Activated CD8-positive, alpha-beta memory T cell treated with anti-CD3 and anti-CD28 coated beads for 48 hours (primary cell): Measurements from ENCODE around the gene RRH.
"Not testable (repeated sequence)": the region's sequence is repeated elsewhere in the genome, so short reads cannot be mapped to it uniquely, and the experiment has no call there.

Source experiments
- DNase-seq, 3 experiments: peaks; one replicate each; pipeline ENCODE4 v3.0.0-alpha.2; 2020; ENCODE audit warnings: low read depth in 2 of 3, low spot score in 2 of 3

The RRH gene, protein sequence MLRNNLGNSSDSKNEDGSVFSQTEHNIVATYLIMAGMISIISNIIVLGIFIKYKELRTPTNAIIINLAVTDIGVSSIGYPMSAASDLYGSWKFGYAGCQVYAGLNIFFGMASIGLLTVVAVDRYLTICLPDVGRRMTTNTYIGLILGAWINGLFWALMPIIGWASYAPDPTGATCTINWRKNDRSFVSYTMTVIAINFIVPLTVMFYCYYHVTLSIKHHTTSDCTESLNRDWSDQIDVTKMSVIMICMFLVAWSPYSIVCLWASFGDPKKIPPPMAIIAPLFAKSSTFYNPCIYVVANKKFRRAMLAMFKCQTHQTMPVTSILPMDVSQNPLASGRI

GRCh38 chr4:109827672-109828071 lies at the start of gene RRH:
TSS of gene RRH (plus strand) at chr4:109827972. CDS start at chr4:109828028, 56 bp downstream.
- DNase-seq: no peak

- DNase-seq: not testable (repeated sequence)
Measured at GRCh38 chr4:109782092-109782491, 45.7 kb upstream of the RRH start.

GRCh38 chr4:109786846-109787245 lies 40.9 kb upstream of the RRH start:
- no peak for DNase-seq

GRCh38 chr4:109787807-109788206 lies 40.0 kb upstream of the RRH start:
- DNase-seq: no peak

DNA sequence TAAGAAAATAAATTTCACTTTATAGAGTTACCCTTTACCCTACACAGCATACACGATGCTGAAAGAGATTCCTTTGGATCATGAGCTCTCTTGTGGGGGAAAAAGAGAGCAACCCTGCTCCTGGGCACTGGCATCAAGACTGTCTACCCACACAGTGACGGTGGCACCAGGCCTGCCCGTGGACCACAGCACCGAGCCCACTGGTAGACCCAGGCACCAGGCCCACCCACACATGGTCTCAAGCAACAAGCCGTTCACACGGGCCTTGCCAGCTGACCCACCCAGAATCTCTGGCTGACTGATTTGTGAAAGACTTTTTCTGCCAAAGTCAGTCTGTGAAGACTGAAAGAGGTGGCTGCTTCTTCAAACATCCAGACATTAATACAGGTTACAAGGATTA lies 32.7 kb upstream of the RRH start:
- DNase-seq: no peak

DNA sequence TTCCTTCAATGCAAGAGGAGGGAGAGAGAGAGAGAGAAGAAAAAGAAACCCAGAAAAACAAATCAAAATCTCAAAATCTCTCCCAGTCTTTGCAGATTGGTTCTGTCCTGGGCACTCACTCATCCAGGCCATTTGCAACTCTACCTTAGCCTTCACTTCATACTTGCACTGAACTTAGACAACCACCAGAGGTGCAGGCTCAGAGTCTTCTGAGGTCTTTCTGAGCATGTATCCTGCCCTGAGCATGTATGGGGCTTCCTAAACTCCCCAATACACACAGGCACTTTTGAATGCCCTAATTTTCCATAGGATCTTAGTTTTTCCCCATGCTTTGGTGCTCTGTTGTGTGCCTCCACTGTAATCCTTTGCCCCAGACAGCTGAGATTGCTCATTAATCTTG lies 28.9 kb upstream of the RRH start:
- DNase-seq: no peak

- no peak for DNase-seq
Measured at GRCh38 chr4:109801099-109801789, 26.5 kb upstream of the RRH start.

DNA sequence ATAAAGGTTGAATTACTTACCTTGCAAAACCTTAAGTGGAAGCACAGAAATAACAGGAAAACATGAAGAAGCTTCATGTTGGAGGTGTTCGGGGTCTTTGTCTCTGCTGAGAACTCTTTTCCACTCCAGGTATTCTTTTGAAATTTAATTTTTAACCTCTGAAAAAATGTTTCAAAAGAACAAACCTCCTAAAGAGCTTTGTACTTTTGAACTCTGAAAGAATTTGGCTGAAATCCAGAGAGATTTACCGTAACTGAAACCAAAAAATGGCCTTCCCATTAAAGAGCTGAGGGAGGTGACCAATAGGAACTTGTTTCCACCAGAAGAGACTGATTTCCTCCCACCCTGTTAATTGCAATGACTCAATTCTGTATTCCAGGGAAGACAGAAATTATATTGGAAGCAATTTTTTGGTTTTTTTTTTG lies 25.9 kb upstream of the RRH start, which contains the start of gene CFI:
Gene CFI, minus strand, starts transcription at position 105 of the 425 bp plus-strand sequence. Its CDS starts 28 bp downstream, at position 77.
- DNase-seq: no peak

- DNase-seq: no peak
Measured at GRCh38 chr4:109803924-109804571, 23.7 kb upstream of the RRH start.

- DNase-seq: no peak
Measured at GRCh38 chr4:109809655-109810054, 18.1 kb upstream of the RRH start.

GRCh38 chr4:109810552-109811387 lies 17.0 kb upstream of the RRH start:
- DNase-seq: no peak

DNA sequence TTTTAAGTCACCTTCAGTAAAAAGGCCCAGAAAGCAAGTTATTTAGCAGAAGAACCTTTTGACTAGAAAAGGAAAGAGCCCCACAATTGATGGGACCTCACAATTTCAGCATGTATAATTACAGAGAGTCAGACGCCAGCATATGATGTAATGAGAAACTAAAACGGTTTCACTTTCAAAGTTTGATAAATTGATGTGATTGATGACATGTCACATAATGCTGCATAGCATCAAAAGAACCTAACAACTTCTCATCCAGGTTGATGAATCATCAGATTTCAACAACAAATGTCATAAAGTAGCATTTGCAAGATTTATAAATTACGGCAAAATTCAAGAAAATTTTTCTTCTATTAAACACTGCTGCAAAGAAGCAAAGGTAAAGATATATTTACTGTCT lies 16.1 kb upstream of the RRH start:
- no peak for DNase-seq

- peak; percentile 60 to 69 (median 68) for DNase-seq
Measured at GRCh38 chr4:109815151-109816081, 12.4 kb upstream of the RRH start, which contains the start of gene GAR1. TSS of gene GAR1 (plus strand) at chr4:109815762. CDS start at chr4:109816165, 403 bp downstream.

GRCh38 chr4:109816082-109816442 lies 11.7 kb upstream of the RRH start:
- DNase-seq: peak in 2 of 3 experiments; percentile 7 to 12

GRCh38 chr4:109816894-109817293 lies 10.9 kb upstream of the RRH start:
- no peak for DNase-seq

GRCh38 chr4:109818268-109818667 lies 9.5 kb upstream of the RRH start:
- no peak for DNase-seq

GRCh38 chr4:109820563-109820962 lies 7.2 kb upstream of the RRH start:
- no peak for DNase-seq

- DNase-seq: no peak
Measured at GRCh38 chr4:109821185-109821584, 6.6 kb upstream of the RRH start.

- no peak for DNase-seq
Measured at GRCh38 chr4:109826719-109827118, 1.1 kb upstream of the RRH start.

GRCh38 chr4:109833756-109834155 lies 6.0 kb downstream of the RRH start:
- DNase-seq: no peak
